Panc1 (cell line): ENCODE measurements around the gene ROR1.

Experiments
- POLR2AphosphoS5 ChIP-seq: IDR thresholded peaks from 2 replicates; pipeline ENCODE4 v1.6.1; 2012; ENCODE audit warnings: mild to moderate bottlenecking, low read depth, low read length, moderate library complexity
- SIN3A ChIP-seq: IDR thresholded peaks from 2 replicates; pipeline ENCODE4 v1.6.1; 2012; ENCODE audit warnings: low read depth, mild to moderate bottlenecking, low read length, moderate library complexity, borderline replicate concordance; ENCODE audit not compliant: insufficient read depth
- TCF7L2 ChIP-seq: IDR thresholded peaks from 2 replicates; pipeline ENCODE4 v1.6.1; 2011; ENCODE audit warnings: mild to moderate bottlenecking, low read depth, low read length, inconsistent platforms
- TF ChIP-seq, protein P1 (sequence below): fragments of 450-650 bp; IDR thresholded peaks from 2 replicates; pipeline ENCODE4 v1.5.1; 2017; ENCODE audit warnings: mild to moderate bottlenecking
- TF ChIP-seq, protein P2 (sequence below), 2 experiments: IDR thresholded peaks; 2 replicates each; pipeline ENCODE4 v1.6.1; 2011 to 2012; ENCODE audit warnings: low read depth in 2 of 2, control low read depth in 1 of 2, low read length in 1 of 2, mild to moderate bottlenecking in 1 of 2, moderate library complexity in 1 of 2; ENCODE audit not compliant: insufficient read depth in 1 of 2

DNA sequence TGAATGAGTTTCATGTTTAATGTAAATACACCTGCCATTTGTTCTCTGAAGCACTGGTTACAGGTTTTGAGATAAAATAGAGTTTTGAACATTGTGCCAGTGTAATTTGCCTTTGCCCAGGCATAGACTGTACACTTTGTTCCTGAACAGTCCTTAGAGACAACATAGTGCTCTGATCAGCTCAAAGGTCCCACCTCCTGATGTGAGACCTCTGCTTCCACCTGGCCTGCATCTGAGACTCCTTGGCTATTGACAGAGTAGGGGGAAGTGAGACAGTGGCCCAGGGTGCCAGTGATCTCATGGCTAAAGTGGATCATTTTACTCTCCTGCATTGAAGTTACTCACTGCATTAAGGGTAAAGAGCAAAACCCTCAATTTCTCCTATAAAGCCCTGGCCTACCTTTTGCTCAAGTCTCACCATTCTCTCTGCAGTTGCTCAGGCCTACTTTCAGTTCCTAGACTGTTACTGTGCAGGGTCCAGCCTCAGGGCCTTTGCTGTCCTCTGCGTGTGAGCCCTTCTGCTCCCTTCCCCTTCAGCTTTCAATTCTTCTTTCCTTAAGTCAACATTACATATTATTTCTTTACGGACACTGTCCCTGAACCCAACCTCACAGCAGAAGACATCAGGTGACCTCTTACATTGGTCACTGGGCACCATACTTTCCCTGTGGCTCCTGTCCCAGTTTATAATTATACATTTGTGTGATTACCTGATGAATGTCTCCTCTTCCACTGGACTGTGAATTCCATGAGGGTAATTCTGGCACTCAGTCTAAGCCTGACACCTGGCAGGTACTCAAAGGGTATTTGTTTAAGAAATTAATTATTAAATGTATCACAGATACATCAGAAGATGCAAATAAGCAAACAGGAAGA is 142.9 kb downstream of the ROR1 start:
- TF ChIP-seq, protein P1, sequence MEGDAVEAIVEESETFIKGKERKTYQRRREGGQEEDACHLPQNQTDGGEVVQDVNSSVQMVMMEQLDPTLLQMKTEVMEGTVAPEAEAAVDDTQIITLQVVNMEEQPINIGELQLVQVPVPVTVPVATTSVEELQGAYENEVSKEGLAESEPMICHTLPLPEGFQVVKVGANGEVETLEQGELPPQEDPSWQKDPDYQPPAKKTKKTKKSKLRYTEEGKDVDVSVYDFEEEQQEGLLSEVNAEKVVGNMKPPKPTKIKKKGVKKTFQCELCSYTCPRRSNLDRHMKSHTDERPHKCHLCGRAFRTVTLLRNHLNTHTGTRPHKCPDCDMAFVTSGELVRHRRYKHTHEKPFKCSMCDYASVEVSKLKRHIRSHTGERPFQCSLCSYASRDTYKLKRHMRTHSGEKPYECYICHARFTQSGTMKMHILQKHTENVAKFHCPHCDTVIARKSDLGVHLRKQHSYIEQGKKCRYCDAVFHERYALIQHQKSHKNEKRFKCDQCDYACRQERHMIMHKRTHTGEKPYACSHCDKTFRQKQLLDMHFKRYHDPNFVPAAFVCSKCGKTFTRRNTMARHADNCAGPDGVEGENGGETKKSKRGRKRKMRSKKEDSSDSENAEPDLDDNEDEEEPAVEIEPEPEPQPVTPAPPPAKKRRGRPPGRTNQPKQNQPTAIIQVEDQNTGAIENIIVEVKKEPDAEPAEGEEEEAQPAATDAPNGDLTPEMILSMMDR, result no peak
- TF ChIP-seq, protein P2, sequence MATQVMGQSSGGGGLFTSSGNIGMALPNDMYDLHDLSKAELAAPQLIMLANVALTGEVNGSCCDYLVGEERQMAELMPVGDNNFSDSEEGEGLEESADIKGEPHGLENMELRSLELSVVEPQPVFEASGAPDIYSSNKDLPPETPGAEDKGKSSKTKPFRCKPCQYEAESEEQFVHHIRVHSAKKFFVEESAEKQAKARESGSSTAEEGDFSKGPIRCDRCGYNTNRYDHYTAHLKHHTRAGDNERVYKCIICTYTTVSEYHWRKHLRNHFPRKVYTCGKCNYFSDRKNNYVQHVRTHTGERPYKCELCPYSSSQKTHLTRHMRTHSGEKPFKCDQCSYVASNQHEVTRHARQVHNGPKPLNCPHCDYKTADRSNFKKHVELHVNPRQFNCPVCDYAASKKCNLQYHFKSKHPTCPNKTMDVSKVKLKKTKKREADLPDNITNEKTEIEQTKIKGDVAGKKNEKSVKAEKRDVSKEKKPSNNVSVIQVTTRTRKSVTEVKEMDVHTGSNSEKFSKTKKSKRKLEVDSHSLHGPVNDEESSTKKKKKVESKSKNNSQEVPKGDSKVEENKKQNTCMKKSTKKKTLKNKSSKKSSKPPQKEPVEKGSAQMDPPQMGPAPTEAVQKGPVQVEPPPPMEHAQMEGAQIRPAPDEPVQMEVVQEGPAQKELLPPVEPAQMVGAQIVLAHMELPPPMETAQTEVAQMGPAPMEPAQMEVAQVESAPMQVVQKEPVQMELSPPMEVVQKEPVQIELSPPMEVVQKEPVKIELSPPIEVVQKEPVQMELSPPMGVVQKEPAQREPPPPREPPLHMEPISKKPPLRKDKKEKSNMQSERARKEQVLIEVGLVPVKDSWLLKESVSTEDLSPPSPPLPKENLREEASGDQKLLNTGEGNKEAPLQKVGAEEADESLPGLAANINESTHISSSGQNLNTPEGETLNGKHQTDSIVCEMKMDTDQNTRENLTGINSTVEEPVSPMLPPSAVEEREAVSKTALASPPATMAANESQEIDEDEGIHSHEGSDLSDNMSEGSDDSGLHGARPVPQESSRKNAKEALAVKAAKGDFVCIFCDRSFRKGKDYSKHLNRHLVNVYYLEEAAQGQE (IDR thresholded peaks at IDR 0.05; ENCODE audit: insufficient read depth in 1 of 2, low read depth in 2 of 2, low read length in 1 of 2), result no peak
- TF ChIP-seq POLR2AphosphoS5 (no peak), TCF7L2 (no peak), SIN3A (no peak)
